GM12864 (cell line): Measurements from ENCODE around the gene HIBADH.

Experiments
- DNase-seq: peaks from one replicate; pipeline ENCODE4 v3.0.0-alpha.2; 2011; ENCODE audit warnings: low read depth
- H3K4me3 ChIP-seq: 2 replicates; pipeline ENCODE4 v1.5.1; 2011; ENCODE audit warnings: mild to moderate bottlenecking, low read depth, low read length, control low read depth
- TF ChIP-seq, protein P1 (sequence below): IDR thresholded peaks from 2 replicates; pipeline ENCODE4 v1.5.1; 2011; ENCODE audit warnings: low read depth, mild to moderate bottlenecking, moderate library complexity, low read length, control low read depth, inconsistent platforms; ENCODE audit errors: missing control alignments

HIBADH gene

GRCh38 chr7:27651702-27652101 is 11.0 kb downstream of the HIBADH start:
- no peak for DNase-seq
- TF ChIP-seq, protein P1, sequence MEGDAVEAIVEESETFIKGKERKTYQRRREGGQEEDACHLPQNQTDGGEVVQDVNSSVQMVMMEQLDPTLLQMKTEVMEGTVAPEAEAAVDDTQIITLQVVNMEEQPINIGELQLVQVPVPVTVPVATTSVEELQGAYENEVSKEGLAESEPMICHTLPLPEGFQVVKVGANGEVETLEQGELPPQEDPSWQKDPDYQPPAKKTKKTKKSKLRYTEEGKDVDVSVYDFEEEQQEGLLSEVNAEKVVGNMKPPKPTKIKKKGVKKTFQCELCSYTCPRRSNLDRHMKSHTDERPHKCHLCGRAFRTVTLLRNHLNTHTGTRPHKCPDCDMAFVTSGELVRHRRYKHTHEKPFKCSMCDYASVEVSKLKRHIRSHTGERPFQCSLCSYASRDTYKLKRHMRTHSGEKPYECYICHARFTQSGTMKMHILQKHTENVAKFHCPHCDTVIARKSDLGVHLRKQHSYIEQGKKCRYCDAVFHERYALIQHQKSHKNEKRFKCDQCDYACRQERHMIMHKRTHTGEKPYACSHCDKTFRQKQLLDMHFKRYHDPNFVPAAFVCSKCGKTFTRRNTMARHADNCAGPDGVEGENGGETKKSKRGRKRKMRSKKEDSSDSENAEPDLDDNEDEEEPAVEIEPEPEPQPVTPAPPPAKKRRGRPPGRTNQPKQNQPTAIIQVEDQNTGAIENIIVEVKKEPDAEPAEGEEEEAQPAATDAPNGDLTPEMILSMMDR = no peak

GRCh38 chr7:27650283-27650682 is 12.4 kb downstream of the HIBADH start:
- TF ChIP-seq, protein P1 = no peak
- H3K4me3 ChIP-seq = no peak overlapping the region
- no peak for DNase-seq

More at GRCh38 chr7:27651702-27652101, 11.0 kb downstream of the HIBADH start:
- no peak overlapping the region for H3K4me3 ChIP-seq

- TF ChIP-seq, protein P1 = no peak
- no peak for DNase-seq
- no peak overlapping the region for H3K4me3 ChIP-seq
Measured at GRCh38 chr7:27647489-27647888, 15.2 kb downstream of the HIBADH start.

GRCh38 chr7:27647046-27647445 is 15.6 kb downstream of the HIBADH start:
- H3K4me3 ChIP-seq = no peak overlapping the region
- DNase-seq = no peak
- TF ChIP-seq, protein P1 = no peak

- TF ChIP-seq, protein P1 = no peak
- no peak overlapping the region for H3K4me3 ChIP-seq
- no peak for DNase-seq
Measured at GRCh38 chr7:27642271-27642670, 20.4 kb downstream of the HIBADH start.

- no peak for DNase-seq
- no peak overlapping the region for H3K4me3 ChIP-seq
- TF ChIP-seq, protein P1 = no peak
Measured at GRCh38 chr7:27641581-27642230, 21.0 kb downstream of the HIBADH start.
